ENCODE measurements around the gene COQ8A.

DNA sequence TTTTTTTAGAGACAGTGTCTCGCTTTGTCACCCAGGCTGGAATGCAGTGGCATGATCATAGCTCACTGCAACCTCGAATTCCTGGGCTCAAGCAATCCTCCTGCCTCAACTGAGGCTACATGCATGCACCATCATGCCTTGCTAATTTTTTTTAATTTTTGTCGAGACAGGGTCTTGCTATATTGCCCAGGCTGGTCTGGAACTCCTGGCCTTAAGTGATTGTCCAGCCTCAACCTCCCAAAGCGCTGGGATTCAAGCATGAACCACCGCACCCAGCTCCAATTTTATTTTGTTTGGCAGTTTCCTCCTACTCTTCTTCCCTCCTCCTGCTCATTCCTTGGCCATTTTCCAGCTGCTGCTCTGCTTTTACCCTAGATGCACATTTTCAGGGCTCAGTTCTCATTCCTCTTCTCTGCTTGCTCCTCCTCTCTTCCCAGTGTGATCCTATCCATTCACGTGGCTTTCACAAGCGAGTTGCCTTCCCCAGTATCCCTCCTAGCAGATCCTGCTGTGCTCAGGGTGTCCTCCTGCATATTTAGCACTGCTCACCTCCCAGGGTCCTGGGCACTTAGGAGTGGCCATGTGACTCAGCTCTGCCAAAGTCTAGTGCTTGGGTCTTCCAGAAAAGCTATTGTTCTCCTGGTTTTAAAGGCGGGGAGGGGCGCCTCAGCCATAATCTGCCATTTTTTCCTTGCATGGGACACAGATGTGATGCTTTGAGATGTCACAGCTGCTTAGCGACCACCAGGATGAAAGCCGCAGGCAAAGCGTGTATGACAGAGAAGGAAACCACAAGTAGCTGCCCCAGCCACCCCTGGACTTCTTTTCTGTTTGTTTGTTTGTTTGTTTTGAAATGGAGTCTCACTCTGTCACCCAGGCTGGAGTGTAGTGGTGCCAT, 36.0 kb upstream of the COQ8A start:
- no peak for TF ChIP-seq GABPA (IDR thresholded peaks at IDR 0.05; ENCODE audit: low read depth)
- no peak for TF ChIP-seq CTCF (IDR thresholded peaks at IDR 0.05; ENCODE audit: insufficient read depth, low read length)
- TF ChIP-seq POLR2AphosphoS5 (IDR thresholded peaks at IDR 0.05; ENCODE audit: low read depth): no peak
- TF ChIP-seq, protein P1, sequence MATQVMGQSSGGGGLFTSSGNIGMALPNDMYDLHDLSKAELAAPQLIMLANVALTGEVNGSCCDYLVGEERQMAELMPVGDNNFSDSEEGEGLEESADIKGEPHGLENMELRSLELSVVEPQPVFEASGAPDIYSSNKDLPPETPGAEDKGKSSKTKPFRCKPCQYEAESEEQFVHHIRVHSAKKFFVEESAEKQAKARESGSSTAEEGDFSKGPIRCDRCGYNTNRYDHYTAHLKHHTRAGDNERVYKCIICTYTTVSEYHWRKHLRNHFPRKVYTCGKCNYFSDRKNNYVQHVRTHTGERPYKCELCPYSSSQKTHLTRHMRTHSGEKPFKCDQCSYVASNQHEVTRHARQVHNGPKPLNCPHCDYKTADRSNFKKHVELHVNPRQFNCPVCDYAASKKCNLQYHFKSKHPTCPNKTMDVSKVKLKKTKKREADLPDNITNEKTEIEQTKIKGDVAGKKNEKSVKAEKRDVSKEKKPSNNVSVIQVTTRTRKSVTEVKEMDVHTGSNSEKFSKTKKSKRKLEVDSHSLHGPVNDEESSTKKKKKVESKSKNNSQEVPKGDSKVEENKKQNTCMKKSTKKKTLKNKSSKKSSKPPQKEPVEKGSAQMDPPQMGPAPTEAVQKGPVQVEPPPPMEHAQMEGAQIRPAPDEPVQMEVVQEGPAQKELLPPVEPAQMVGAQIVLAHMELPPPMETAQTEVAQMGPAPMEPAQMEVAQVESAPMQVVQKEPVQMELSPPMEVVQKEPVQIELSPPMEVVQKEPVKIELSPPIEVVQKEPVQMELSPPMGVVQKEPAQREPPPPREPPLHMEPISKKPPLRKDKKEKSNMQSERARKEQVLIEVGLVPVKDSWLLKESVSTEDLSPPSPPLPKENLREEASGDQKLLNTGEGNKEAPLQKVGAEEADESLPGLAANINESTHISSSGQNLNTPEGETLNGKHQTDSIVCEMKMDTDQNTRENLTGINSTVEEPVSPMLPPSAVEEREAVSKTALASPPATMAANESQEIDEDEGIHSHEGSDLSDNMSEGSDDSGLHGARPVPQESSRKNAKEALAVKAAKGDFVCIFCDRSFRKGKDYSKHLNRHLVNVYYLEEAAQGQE (IDR thresholded peaks at IDR 0.05; ENCODE audit: insufficient replicate concordance, low read depth): no peak
